ENCODE results near the gene CABCOCO1.
"Not testable (repeated sequence)": the region's sequence is repeated elsewhere in the genome, so short reads cannot be mapped to it uniquely, and the experiment has no call there.

CABCOCO1 gene

DNA sequence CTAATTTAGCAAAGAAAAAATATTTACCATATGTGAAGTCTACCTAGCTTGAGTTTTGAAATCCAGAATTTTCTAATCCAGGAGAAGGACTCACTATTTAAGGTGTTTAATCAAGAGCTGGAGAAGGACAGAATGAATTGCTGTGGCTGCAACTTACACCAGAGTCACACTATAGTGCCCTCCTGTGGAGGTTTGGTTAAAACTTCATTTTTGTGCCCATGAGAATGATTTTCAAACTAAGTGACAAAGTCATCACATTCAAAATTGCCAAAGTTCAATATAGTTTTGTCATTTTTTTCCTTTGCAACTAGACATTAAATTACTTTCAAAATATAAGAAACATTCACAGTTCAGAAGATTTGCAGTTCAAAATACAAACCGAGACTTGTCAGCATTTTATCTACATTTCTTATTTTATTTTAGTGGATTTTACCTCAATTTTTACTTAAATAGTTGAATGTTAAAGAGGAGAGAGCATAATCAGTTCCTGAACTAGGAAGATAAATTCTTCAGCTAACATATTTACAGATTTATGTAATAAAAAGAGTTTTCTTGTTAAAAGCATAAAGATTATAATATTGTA lies 70.7 kb downstream of the CABCOCO1 start:
- ChIA-PET POLR2A (no interaction called here), CTCF (interaction anchor here (0.9 to 5.0 kb wide), 5 partner anchors 9 to 144 kb away, joined by 3 to 23 read pairs (median 4); no protein-coding TSS in a partner anchor)
- DNase-seq (ENCODE audit: extremely low spot score) = peak; percentile 6
- TF ChIP-seq, protein P1, sequence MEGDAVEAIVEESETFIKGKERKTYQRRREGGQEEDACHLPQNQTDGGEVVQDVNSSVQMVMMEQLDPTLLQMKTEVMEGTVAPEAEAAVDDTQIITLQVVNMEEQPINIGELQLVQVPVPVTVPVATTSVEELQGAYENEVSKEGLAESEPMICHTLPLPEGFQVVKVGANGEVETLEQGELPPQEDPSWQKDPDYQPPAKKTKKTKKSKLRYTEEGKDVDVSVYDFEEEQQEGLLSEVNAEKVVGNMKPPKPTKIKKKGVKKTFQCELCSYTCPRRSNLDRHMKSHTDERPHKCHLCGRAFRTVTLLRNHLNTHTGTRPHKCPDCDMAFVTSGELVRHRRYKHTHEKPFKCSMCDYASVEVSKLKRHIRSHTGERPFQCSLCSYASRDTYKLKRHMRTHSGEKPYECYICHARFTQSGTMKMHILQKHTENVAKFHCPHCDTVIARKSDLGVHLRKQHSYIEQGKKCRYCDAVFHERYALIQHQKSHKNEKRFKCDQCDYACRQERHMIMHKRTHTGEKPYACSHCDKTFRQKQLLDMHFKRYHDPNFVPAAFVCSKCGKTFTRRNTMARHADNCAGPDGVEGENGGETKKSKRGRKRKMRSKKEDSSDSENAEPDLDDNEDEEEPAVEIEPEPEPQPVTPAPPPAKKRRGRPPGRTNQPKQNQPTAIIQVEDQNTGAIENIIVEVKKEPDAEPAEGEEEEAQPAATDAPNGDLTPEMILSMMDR (IDR thresholded peaks at IDR 0.05; ENCODE audit: control extremely low read depth, extremely low read depth, low read depth, missing control alignments) = peak; percentile 47

GRCh38 chr10:61735882-61736281 lies 73.2 kb downstream of the CABCOCO1 start:
- TF ChIP-seq, protein P1 (IDR thresholded peaks at IDR 0.05; ENCODE audit: control extremely low read depth, extremely low read depth, low read depth, missing control alignments) = no peak
- ChIA-PET CTCF (interaction anchor here (1.3 to 5.0 kb wide), 4 partner anchors 8 to 78 kb away, joined by 3 to 23 read pairs (median 3); no protein-coding TSS in a partner anchor), POLR2A (no interaction called here)
- DNase-seq (ENCODE audit: extremely low spot score) = no peak

DNA sequence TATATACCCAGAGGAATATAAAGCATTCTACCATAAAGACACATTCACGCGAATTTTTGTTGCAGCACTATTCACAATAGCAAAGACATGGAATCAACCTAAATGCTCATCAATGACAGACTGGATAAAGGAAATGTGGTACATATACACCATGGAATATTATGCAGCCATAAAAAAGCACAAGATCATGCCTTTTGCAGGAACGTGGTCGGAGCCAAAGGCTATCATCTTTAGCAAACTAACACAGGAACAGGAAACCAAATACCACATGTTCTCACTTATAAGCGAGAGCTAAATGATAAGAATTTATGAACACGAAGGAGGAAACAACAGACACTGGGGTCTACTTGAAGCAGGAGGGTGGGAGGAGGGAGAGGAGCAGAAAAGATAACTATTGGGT lies 74.7 kb downstream of the CABCOCO1 start:
- CTCF ChIA-PET = interaction anchor here (1.0 to 5.0 kb wide), 2 partner anchors 10 to 14 kb away, joined by 3 to 23 read pairs; no protein-coding TSS in a partner anchor
- POLR2A ChIA-PET; DNase-seq (ENCODE audit: extremely low spot score): not testable (repeated sequence)

- CTCF ChIA-PET = interaction anchor here (1.0 to 1.7 kb wide), 3 partner anchors 8 to 10 kb away, joined by 3 to 7 read pairs (median 4); no protein-coding TSS in a partner anchor
Observed at GRCh38 chr10:61742812-61743211, 80.1 kb downstream of the CABCOCO1 start.

DNA sequence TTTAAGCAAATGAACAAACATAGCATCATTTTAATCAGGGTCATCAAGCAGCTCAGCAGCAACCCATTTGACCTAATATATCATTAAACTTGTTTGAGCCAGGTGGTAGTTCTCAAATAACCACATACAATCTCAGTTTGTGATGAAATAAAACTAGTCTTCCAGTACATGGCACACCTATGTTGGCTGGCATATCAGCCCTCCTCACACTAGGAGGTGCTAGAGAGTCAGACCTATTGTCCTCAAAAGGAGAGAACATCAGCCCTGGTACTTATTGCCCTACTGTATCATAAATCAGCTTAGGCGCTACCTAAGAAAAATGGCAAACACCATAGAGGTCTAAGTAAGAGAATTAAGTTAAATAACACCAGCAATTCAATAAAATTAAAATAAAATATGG lies 81.7 kb downstream of the CABCOCO1 start:
- POLR2A ChIA-PET = no interaction called here
- no peak for DNase-seq (ENCODE audit: extremely low spot score)
- CTCF ChIA-PET = interaction anchor here (1.3 kb wide), 2 partner anchors 9 to 93 kb away, joined by 3 read pairs; no protein-coding TSS in a partner anchor
- TF ChIP-seq, protein P1 (IDR thresholded peaks at IDR 0.05; ENCODE audit: control extremely low read depth, extremely low read depth, low read depth, missing control alignments) = no peak

More at GRCh38 chr10:61742812-61743211, 80.1 kb downstream of the CABCOCO1 start:
- TF ChIP-seq, protein P1 (IDR thresholded peaks at IDR 0.05; ENCODE audit: control extremely low read depth, extremely low read depth, low read depth, missing control alignments) = no peak
- no peak for DNase-seq (ENCODE audit: extremely low spot score)
- POLR2A ChIA-PET = no interaction called here

GRCh38 chr10:61746377-61746776 lies 83.6 kb downstream of the CABCOCO1 start:
- TF ChIP-seq, protein P1 (IDR thresholded peaks at IDR 0.05; ENCODE audit: control extremely low read depth, extremely low read depth, low read depth, missing control alignments) = no peak
- ChIA-PET CTCF (interaction anchor here (1.2 to 1.4 kb wide), 4 partner anchors 12 to 519 kb away, joined by 3 to 4 read pairs (median 3); no protein-coding TSS in a partner anchor), POLR2A (no interaction called here)
- no peak for DNase-seq (ENCODE audit: extremely low spot score)

DNA sequence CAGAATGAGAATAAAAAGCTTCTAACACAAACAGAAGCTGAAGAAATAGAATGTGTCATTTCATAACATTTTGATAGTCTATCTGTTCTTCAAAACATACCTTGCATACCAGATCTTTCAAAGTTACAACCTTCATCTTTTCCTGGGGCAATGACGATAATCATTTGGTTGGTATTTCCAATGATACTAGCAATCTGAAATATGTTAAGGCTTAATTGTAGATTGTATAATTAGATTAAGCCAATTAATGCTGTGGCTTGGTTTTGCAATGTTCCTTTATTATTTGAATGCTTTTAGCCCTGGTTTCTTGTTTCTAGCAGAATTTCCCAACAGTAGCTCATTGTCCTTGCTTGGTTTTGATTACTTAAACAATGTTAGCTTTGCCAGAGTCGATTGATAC lies 84.6 kb downstream of the CABCOCO1 start:
- TF ChIP-seq, protein P1 (IDR thresholded peaks at IDR 0.05; ENCODE audit: control extremely low read depth, extremely low read depth, low read depth, missing control alignments) = no peak
- ChIA-PET CTCF (interaction anchor here (1.2 to 2.1 kb wide), 4 partner anchors 11 to 518 kb away, joined by 3 to 7 read pairs (median 4); no protein-coding TSS in a partner anchor), POLR2A (no interaction called here)
- no peak for DNase-seq (ENCODE audit: extremely low spot score)

All from GM10248 (cell line).